ENCODE results near the gene ASB3.

DNA sequence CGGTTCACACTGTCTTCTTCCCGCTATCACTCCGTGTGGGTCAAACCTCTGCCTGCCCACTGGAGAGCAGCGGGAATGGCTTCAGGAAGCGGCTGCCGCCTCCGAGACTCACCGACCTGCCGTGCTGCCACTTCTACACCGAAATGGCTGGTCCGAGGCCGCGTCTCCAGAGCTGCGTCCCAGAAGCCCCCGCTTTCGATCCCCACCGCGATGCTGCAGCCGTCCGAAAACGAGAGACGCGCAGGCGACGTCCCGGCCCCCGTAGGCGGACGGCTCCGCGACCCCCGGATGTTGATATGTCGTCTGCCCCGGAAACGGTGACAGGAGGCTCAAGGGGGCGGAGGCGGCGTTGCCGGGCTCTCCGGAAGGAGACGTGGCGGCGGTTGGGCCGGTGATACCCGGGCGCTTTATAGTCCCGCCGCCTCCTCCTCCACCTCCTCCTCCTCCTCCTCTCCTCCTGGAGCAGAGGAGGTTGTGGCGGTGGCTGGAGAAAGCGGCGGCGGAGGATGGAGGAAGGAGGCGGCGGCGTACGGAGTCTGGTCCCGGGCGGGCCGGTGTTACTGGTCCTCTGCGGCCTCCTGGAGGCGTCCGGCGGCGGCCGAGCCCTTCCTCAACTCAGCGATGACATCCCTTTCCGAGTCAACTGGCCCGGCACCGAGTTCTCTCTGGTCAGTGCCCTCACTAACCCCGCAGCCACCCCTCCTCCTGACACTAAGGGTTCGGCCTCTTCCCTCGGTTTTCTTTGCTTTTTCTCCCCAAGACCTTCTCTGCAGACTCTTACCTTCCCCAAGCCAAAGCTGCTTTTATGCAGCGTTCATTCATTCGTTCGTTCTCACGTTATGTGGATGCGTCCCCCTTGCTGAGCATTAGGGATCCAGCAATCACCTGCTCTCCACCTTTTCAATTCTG lies at the start of gene ASB3, which contains the start of gene ERLEC1:
- TF ChIP-seq, protein P1, sequence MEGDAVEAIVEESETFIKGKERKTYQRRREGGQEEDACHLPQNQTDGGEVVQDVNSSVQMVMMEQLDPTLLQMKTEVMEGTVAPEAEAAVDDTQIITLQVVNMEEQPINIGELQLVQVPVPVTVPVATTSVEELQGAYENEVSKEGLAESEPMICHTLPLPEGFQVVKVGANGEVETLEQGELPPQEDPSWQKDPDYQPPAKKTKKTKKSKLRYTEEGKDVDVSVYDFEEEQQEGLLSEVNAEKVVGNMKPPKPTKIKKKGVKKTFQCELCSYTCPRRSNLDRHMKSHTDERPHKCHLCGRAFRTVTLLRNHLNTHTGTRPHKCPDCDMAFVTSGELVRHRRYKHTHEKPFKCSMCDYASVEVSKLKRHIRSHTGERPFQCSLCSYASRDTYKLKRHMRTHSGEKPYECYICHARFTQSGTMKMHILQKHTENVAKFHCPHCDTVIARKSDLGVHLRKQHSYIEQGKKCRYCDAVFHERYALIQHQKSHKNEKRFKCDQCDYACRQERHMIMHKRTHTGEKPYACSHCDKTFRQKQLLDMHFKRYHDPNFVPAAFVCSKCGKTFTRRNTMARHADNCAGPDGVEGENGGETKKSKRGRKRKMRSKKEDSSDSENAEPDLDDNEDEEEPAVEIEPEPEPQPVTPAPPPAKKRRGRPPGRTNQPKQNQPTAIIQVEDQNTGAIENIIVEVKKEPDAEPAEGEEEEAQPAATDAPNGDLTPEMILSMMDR (IDR thresholded peaks at IDR 0.05) = peak in 1 of 6 experiments; percentile 3
- TF ChIP-seq POLR2A (IDR thresholded peaks at IDR 0.05) = peak in 1 of 2 donors; percentile 72

All from thyroid gland (tissue), 4 donors.